Measurements from ENCODE around the gene P2RX7.

DNA sequence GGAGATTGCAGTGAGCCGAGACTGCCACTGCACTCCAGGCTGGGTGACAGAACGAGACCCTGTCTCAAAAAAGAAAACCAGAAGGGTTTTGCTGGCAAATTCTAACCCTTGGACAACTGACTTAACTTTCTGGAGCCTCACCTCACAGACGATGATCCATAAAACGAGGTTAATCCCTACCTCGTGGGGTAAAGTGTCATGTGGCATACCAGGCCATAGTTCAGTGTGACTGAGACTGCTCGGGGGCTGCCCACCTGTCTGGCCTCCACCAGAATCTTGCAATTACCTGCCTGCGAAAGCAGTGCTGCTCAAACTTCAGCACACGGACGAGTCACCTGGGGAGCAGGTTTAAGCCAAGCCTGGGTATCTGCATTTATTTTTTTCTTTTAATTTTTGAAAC lies 104.1 kb downstream of the P2RX7 start:
- TF ChIP-seq, protein P1, sequence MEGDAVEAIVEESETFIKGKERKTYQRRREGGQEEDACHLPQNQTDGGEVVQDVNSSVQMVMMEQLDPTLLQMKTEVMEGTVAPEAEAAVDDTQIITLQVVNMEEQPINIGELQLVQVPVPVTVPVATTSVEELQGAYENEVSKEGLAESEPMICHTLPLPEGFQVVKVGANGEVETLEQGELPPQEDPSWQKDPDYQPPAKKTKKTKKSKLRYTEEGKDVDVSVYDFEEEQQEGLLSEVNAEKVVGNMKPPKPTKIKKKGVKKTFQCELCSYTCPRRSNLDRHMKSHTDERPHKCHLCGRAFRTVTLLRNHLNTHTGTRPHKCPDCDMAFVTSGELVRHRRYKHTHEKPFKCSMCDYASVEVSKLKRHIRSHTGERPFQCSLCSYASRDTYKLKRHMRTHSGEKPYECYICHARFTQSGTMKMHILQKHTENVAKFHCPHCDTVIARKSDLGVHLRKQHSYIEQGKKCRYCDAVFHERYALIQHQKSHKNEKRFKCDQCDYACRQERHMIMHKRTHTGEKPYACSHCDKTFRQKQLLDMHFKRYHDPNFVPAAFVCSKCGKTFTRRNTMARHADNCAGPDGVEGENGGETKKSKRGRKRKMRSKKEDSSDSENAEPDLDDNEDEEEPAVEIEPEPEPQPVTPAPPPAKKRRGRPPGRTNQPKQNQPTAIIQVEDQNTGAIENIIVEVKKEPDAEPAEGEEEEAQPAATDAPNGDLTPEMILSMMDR (IDR thresholded peaks at IDR 0.05; ENCODE audit: low read length) = no peak
- no peak for TF ChIP-seq EZH2 (IDR thresholded peaks at IDR 0.05; ENCODE audit: borderline replicate concordance, low read length)

Measured in OCI-LY1 (cell line).